ENCODE results near the gene CHMP2A. TPM values are rescaled to one million over a fixed set of nuclear protein-coding genes. Genes with fewer than 3 reads are reported as not detected.

Gene CHMP2A
- total and polyA plus RNA-seq, 2 of the 4 experiments (the other 2 are of a cell fraction) = 105 to 183 TPM

- H2AK9ac ChIP-seq (replicated peaks; ENCODE audit: low read depth, low read length, poor library complexity) = peak overlapping the region; percentile 3
- H3K56ac ChIP-seq (ENCODE audit: extremely low read depth, insufficient read depth, low read length) = no peak overlapping the region
- H2BK20ac ChIP-seq (ENCODE audit: low read depth, low read length) = no peak overlapping the region
- H3K4me1 ChIP-seq (ENCODE audit: control insufficient read depth, insufficient read depth, low read length) = peaks cover 22% of the 10 kb centered on the region
- 100% methylated on average over 2 of the region's 16 CpGs; no CpG with 5 or more reads in 1 of the 2 experiments for WGBS, 2 experiments (ENCODE audit: extremely low coverage in 2 of 2, insufficient read length in 1 of 2)
- peaks cover 21% of the 10 kb centered on the region for H4K20me1 ChIP-seq (ENCODE audit: insufficient read depth, low read length)
- H4K8ac ChIP-seq (ENCODE audit: low read depth in 2 of 2, low read length in 2 of 2) = no peak overlapping the region
- no peak overlapping the region for H2BK5ac ChIP-seq (ENCODE audit: low read depth, low read length, poor library complexity, severe bottlenecking)
- DNase-seq (no peak), ATAC-seq (ENCODE audit: low read depth) (no peak)
- no peak overlapping the region for H4K5ac ChIP-seq (ENCODE audit: low read depth, low read length)
- H3K9me3 ChIP-seq (ENCODE audit: control insufficient read depth, insufficient read depth, low read length) = no peaks in the 10 kb centered on the region
- H3K4ac ChIP-seq (ENCODE audit: low read depth, low read length) = no peak overlapping the region
- H3K9me1 ChIP-seq (ENCODE audit: insufficient read depth, low read length) = peaks cover 29% of the 10 kb centered on the region
- BruUV-seq (replicated peaks) = TSS peak; percentile 59
- in situ Hi-C loops (cut with MboI; ENCODE audit: low sequenced_read_pairs) = no loop called here
- H3K36me3 ChIP-seq (ENCODE audit: control insufficient read depth, insufficient read depth, low read length) = peaks cover 28% of the 10 kb centered on the region
- POLR2A ChIA-PET (ENCODE audit: unreplicated experiment) = no interaction called here
- H2AFZ ChIP-seq (replicated peaks; ENCODE audit: low read length, poor library complexity) = no peak overlapping the region
- no peak overlapping the region for H3K18ac ChIP-seq (ENCODE audit: low read depth, low read length)
- H3K27me3 ChIP-seq (ENCODE audit: control insufficient read depth, insufficient read depth, low read length) = no peaks in the 10 kb centered on the region
- TF ChIP-seq MAZ (IDR thresholded peaks at IDR 0.05; ENCODE audit: borderline replicate concordance, low read depth, low read length) = no peak
- TF ChIP-seq CTCF (conservative IDR thresholded peaks at IDR 0.05; ENCODE audit: low read depth, low read length) = no peak
- no peak for TF ChIP-seq BHLHE40 (IDR thresholded peaks at IDR 0.05; ENCODE audit: low read depth, low read length)
- TF ChIP-seq USF2 (IDR thresholded peaks at IDR 0.05; ENCODE audit: low read depth, low read length) = no peak
- peaks cover 27 to 65% of the 10 kb centered on the region in 2 experiments for H3K79me1 ChIP-seq (ENCODE audit: low read depth in 1 of 2, low read length in 2 of 2)
- dilution Hi-C loops (cut with HindIII; ENCODE audit: low sequenced_read_pairs, unreplicated experiment) = no loop called here
- H4K91ac ChIP-seq (ENCODE audit: insufficient read depth, low read depth, low read length) = no peak overlapping the region
- intact Hi-C loops (cut with micrococcal nuclease) = no loop called here
- H3K4me3 ChIP-seq (ENCODE audit: insufficient read depth, low read depth, low read length) = no peak overlapping the region
- H2BK120ac ChIP-seq (ENCODE audit: low read depth, low read length) = no peak overlapping the region
- no peak overlapping the region; the same call in 1 of the 2 replicates for H2AK5ac ChIP-seq (ENCODE audit: low read depth, low read length)
- H3K9ac ChIP-seq (ENCODE audit: low read depth, low read length) = no peak overlapping the region
- H2BK15ac ChIP-seq (ENCODE audit: low read depth, low read length) = no peak overlapping the region
- CTCF ChIA-PET = no interaction called here
- H3K14ac ChIP-seq (replicated peaks; ENCODE audit: low read depth, low read length) = no peak overlapping the region
- H3K27ac ChIP-seq (ENCODE audit: insufficient read depth, low read length) = no peak overlapping the region
- H3K23ac ChIP-seq (ENCODE audit: low read depth, low read length) = no peak overlapping the region
- no peak overlapping the region for H3K4me2 ChIP-seq (ENCODE audit: low read depth, low read length)
Measured at GRCh38 chr19:58555920-58556621, 1.2 kb upstream of the CHMP2A start.
